Liver (tissue), 9 donors: ENCODE results near the gene ACER2. TPM values are rescaled to one million over a fixed set of nuclear protein-coding genes. Genes with fewer than 3 reads are reported as not detected.

Experiments
- DNase-seq: peaks from one replicate; pipeline ENCODE4 v3.0.0-alpha.2; 2017; ENCODE audit warnings: low spot score
- H3K27ac ChIP-seq, 2 donors: one replicate each; pipeline ENCODE4 v1.7.0; 2013; ENCODE audit warnings: inconsistent platforms in 2 of 2, low read length in 2 of 2, control low read depth in 1 of 2, low read depth in 1 of 2, mild to moderate bottlenecking in 1 of 2
- H3K27me3 ChIP-seq, 4 donors: one replicate each; pipeline versions ENCODE4 v1.6.1 to v1.7.0; 2013; ENCODE audit warnings: low read length in 3 of 4, inconsistent platforms in 1 of 4, mild to moderate bottlenecking in 1 of 4, moderate library complexity in 1 of 4; ENCODE audit not compliant: control insufficient read depth in 4 of 4, insufficient read depth in 4 of 4
- H3K36me3 ChIP-seq, 4 donors: one replicate each; pipeline versions ENCODE4 v1.6.1 to v1.7.0; 2013; ENCODE audit warnings: low read length in 3 of 4, mild to moderate bottlenecking in 3 of 4, low read depth in 1 of 4, moderate library complexity in 1 of 4; ENCODE audit not compliant: control insufficient read depth in 4 of 4, insufficient read depth in 3 of 4
- H3K4me1 ChIP-seq, 4 donors: one replicate each; pipeline versions ENCODE4 v1.6.1 to v1.7.0; 2013; ENCODE audit warnings: low read length in 3 of 4, mild to moderate bottlenecking in 3 of 4, moderate library complexity in 1 of 4; ENCODE audit not compliant: control insufficient read depth in 4 of 4, insufficient read depth in 4 of 4
- H3K4me3 ChIP-seq, 3 donors: one replicate each; pipeline versions ENCODE4 v1.6.1 to v1.7.0; 2013; ENCODE audit warnings: low read length in 3 of 3, control low read depth in 1 of 3, low read depth in 1 of 3, mild to moderate bottlenecking in 1 of 3
- H3K9ac ChIP-seq, 2 donors: one replicate each; pipeline ENCODE4 v1.7.0; 2013; ENCODE audit warnings: low read length in 2 of 2, mild to moderate bottlenecking in 2 of 2, moderate library complexity in 2 of 2, control low read depth in 1 of 2, low read depth in 1 of 2
- H3K9me3 ChIP-seq, 4 donors: one replicate each; pipeline versions ENCODE4 v1.6.1 to v1.7.0; 2013; ENCODE audit warnings: low read length in 3 of 4; ENCODE audit not compliant: control insufficient read depth in 4 of 4
- ATF3 ChIP-seq: IDR thresholded peaks from 2 replicates; pipeline ENCODE4 v1.6.1; 2016; ENCODE audit warnings: antibody characterized with exemption
- CTCF ChIP-seq: fragments of 150-350 bp; IDR thresholded peaks from 2 replicates; pipeline ENCODE4 v1.5.1; 2017; ENCODE audit warnings: improper control_type of control experiment, low read depth, low read length; ENCODE audit not compliant: missing input control
- EGR1 ChIP-seq, 2 donors: IDR thresholded peaks; 2 replicates each; pipeline ENCODE4 v1.6.1; 2016 to 2018; ENCODE audit warnings: antibody characterized with exemption in 2 of 2, low read depth in 2 of 2
- FOXA2 ChIP-seq: IDR thresholded peaks from 2 replicates; pipeline ENCODE4 v1.6.1; 2016; ENCODE audit warnings: antibody characterized with exemption
- GABPA ChIP-seq, 2 donors: IDR thresholded peaks in 1 of 2; conservative IDR thresholded peaks in 1 of 2; 2 replicates each; pipeline ENCODE4 v1.6.1; 2016; ENCODE audit warnings: antibody characterized with exemption in 2 of 2, mild to moderate bottlenecking in 1 of 2, moderate library complexity in 1 of 2
- HNF4A ChIP-seq, 2 donors: conservative IDR thresholded peaks; 2 replicates each; pipeline ENCODE4 v1.6.1; 2016; ENCODE audit warnings: antibody characterized with exemption in 2 of 2, mild to moderate bottlenecking in 2 of 2
- HNF4G ChIP-seq: IDR thresholded peaks from 2 replicates; pipeline ENCODE4 v1.6.1; 2016; ENCODE audit warnings: antibody characterized with exemption
- JUND ChIP-seq, 2 donors: IDR thresholded peaks; 2 replicates each; pipeline ENCODE4 v1.6.1; 2016; ENCODE audit warnings: antibody characterized with exemption in 2 of 2
- RAD21 ChIP-seq, 2 donors: IDR thresholded peaks; 2 replicates each; pipeline ENCODE4 v1.6.1; 2016; ENCODE audit warnings: antibody characterized with exemption in 2 of 2, mild to moderate bottlenecking in 2 of 2
- REST ChIP-seq: IDR thresholded peaks from 2 replicates; pipeline ENCODE4 v1.6.1; 2016; ENCODE audit warnings: antibody characterized with exemption, mild to moderate bottlenecking
- RXRA ChIP-seq, 2 donors: IDR thresholded peaks; 2 replicates each; pipeline ENCODE4 v1.6.1; 2017 to 2018; ENCODE audit warnings: antibody characterized with exemption in 2 of 2, mild to moderate bottlenecking in 1 of 2
- SP1 ChIP-seq: IDR thresholded peaks from 2 replicates; pipeline ENCODE4 v1.6.1; 2018; ENCODE audit warnings: antibody characterized with exemption, mild to moderate bottlenecking
- YY1 ChIP-seq: IDR thresholded peaks from 2 replicates; pipeline ENCODE4 v1.6.1; 2016; ENCODE audit warnings: antibody characterized with exemption, mild to moderate bottlenecking
- WGBS: extraction: QIAGEN DNeasy Blood & Tissue Kit; methylation state at CpG from one replicate; pipeline ENCODE4 v1.1.7; 2013; 5-methylcytosine and 5-hydroxymethylcytosine counted together
- polyA plus RNA-seq, 2 donors: library from polyadenylated mRNA; stranded (reverse) in 1 of 2; unstranded in 1 of 2; fragments of 200-250 nt in 1 of 2; fragments of >200 nt in 1 of 2; fragmentation: Nextera tagmentation in 1 of 2; extraction: Ambion mirVana in 1 of 2; gene quantifications; one replicate each; pipeline versions ENCODE4 v1.2.1 to v1.2.3, GENCODE V29; 2013 to 2015
- total RNA-seq, 2 donors: library from RNA; depleted of rRNA; stranded (reverse); fragments of >200 nt; gene quantifications; one replicate each; pipeline ENCODE4 v1.2.3, GENCODE V29; 2014
- donor health status: healthy.
- donor health status: healthy.
- donor health status: healthy.
- donor health status: healthy.
- donor health status: healthy.

Gene ACER2
- total and polyA plus RNA-seq, 4 donors = 0.47 to 4.0 (median 1.9) TPM

DNA sequence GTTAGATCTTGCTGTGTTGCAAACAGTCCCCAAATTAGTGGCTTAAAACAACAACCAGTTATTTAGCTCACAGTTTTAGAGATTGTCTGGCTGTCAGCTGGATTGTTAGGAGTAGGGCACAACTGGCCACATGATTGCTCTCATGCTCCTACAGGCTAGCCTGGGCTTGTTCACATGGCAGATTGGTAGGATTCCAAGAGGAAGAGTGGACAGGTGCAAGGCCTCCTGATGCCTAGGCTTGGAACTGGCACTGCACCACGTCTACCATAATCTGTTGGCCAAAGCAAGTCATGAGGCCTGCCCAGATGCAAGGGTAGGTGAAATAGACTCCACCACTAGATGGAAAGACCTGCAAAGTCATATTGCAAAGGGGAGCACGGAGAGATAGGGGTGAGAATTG is 76.4 kb downstream of the ACER2 start (continued):
- TF ChIP-seq REST = no peak

DNA sequence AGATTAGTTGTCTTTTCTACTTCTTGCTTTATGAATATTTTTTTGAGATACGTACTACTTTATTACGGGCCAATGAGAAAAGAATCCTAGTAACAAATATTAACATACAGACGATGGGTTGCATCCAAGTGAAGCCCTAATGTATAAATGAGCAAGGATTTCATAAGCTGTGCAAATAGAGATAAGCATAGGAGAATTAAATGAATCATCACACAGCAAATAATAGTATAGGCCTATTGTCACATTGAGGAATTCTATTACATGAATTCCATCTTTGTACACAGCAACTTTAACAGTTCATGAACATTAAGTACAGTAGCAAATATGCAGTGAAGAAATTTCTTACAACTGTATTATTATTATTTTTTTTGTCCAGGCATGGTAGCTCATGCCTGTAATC is 78.0 kb downstream of the ACER2 start:
- TF ChIP-seq GABPA (IDR thresholded peaks at IDR 0.05 in 1 of 2, conservative IDR thresholded peaks at IDR 0.05 in 1 of 2) (no peak), CTCF (no peak), YY1 (no peak), RAD21 (IDR thresholded peaks at IDR 0.05) (no peak), HNF4G (no peak), SP1 (no peak), REST (no peak), ATF3 (no peak)
- H3K36me3 ChIP-seq = no peaks in the 10 kb centered on the region
- 88% methylated on average over 3 of the region's 3 CpGs for WGBS
- H3K9ac ChIP-seq = no peak overlapping the region
- no peak overlapping the region for H3K4me3 ChIP-seq
- no peak overlapping the region for H3K27ac ChIP-seq
- no peak for DNase-seq
- H3K4me1 ChIP-seq = no peaks in the 10 kb centered on the region
- H3K27me3 ChIP-seq = no peaks in the 10 kb centered on the region
- H3K9me3 ChIP-seq = no peaks in the 10 kb centered on the region

DNA sequence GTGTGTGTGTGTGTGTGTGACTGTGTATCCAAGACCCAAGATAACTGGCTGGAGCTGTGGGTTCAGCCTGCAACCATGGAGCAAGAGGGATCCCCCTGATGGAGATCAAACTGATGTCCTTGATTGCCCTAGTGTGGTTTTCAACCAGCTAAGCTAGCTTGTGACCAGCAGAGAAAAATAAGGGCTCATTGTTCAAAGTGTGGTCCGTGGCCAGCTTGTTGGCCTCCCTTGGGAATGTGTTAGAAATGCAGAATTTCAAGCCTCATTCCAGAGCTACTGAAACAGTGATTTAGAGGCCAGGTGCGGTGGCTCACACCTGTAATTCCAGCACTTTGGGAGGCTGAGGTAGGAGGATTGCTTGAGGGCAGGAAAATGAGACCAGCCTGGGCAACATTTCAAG is 79.9 kb downstream of the ACER2 start:
- Histone ChIP-seq H3K9ac (no peak overlapping the region), H3K36me3 (no peaks in the 10 kb centered on the region), H3K27ac (no peak overlapping the region), H3K27me3 (no peaks in the 10 kb centered on the region), H3K4me1 (peaks cover 0 to 5% (median 1%) of the 10 kb centered on the region in 4 donors), H3K4me3 (no peak overlapping the region), H3K9me3 (no peaks in the 10 kb centered on the region)
- WGBS = 85% methylated on average over 2 of the region's 2 CpGs
- DNase-seq = no peak
- TF ChIP-seq YY1 (no peak), REST (no peak), RAD21 (IDR thresholded peaks at IDR 0.05) (no peak), JUND (IDR thresholded peaks at IDR 0.05) (no peak), ATF3 (no peak), SP1 (no peak), GABPA (IDR thresholded peaks at IDR 0.05 in 1 of 2, conservative IDR thresholded peaks at IDR 0.05 in 1 of 2) (no peak), HNF4G (no peak), HNF4A (conservative IDR thresholded peaks at IDR 0.05) (no peak), EGR1 (IDR thresholded peaks at IDR 0.05; ENCODE audit: low read depth in 2 of 2) (no peak), FOXA2 (no peak), RXRA (IDR thresholded peaks at IDR 0.05) (no peak)
